Neural progenitor cell (in vitro differentiated cells): ENCODE data around the gene RASAL3.

ENCODE experiments used
- CTCF ChIP-seq: fragments of 200-600 bp; sonication (generic); IDR thresholded peaks from 2 replicates; pipeline ENCODE4 v1.5.1; 2017; ENCODE audit warnings: antibody characterized with exemption, mild to moderate bottlenecking
- EZH2 ChIP-seq: fragments of 200-600 bp; sonication (generic); IDR thresholded peaks from 2 replicates; pipeline ENCODE4 v1.6.1; 2017; ENCODE audit warnings: antibody characterized with exemption, mild to moderate bottlenecking, moderate library complexity

GRCh38 chr19:15403151-15403531 is 61.2 kb downstream of the RASAL3 start:
- TF ChIP-seq CTCF = no peak
- no peak for TF ChIP-seq EZH2
